HepG2 (cell line): ENCODE data around the gene PRSS53. TPM values are rescaled to one million over a fixed set of nuclear protein-coding genes. Genes with fewer than 3 reads are reported as not detected.

Experiments
- ARNTL ChIP-seq: sonication (generic); formaldehyde crosslinking; IDR thresholded peaks from 2 replicates; pipeline ENCODE4 v1.4.0; 2020; ENCODE audit warnings: mild to moderate bottlenecking, missing genetic modification reagents
- BRD4 ChIP-seq: sonication (generic); formaldehyde crosslinking; IDR thresholded peaks from 2 replicates; pipeline ENCODE4 v1.4.0; 2020; ENCODE audit warnings: missing genetic modification reagents
- CEBPG ChIP-seq: IDR thresholded peaks from 2 replicates; pipeline ENCODE4 v1.6.1; 2016
- CHD2 ChIP-seq: IDR thresholded peaks from 2 replicates; pipeline ENCODE4 v1.6.1; 2011; ENCODE audit warnings: low read depth, low read length, improper control_type of control experiment
- DDIT3 ChIP-seq: sonication (generic); formaldehyde crosslinking; IDR thresholded peaks from 2 replicates; pipeline ENCODE4 v1.4.0; 2020; ENCODE audit warnings: mild to moderate bottlenecking, missing genetic modification reagents
- ELF4 ChIP-seq: sonication (generic); formaldehyde crosslinking; IDR thresholded peaks from 2 replicates; pipeline ENCODE4 v1.5.0; 2020; ENCODE audit warnings: missing genetic modification reagents, mild to moderate bottlenecking, moderate library complexity, borderline replicate concordance
- FOXK2 ChIP-seq: fragments of 450-650 bp; IDR thresholded peaks from 2 replicates; pipeline ENCODE4 v1.6.1; 2016
- KMT2A ChIP-seq: sonication (generic); formaldehyde crosslinking; IDR thresholded peaks from 2 replicates; pipeline ENCODE4 v1.4.0; 2020; ENCODE audit warnings: missing genetic modification reagents
- MEF2D ChIP-seq: sonication (generic); formaldehyde crosslinking; IDR thresholded peaks from 2 replicates; pipeline ENCODE4 v1.5.1; 2020; ENCODE audit warnings: mild to moderate bottlenecking, missing genetic modification reagents
- MEIS1 ChIP-seq: sonication (generic); formaldehyde crosslinking; IDR thresholded peaks from 2 replicates; pipeline ENCODE4 v1.9.0; 2021; ENCODE audit warnings: mild to moderate bottlenecking, missing genetic modification reagents, moderate library complexity, borderline replicate concordance
- MLX ChIP-seq: IDR thresholded peaks from 2 replicates; pipeline ENCODE4 v1.6.1; 2016
- PHF21A ChIP-seq: sonication (generic); formaldehyde crosslinking; IDR thresholded peaks from 2 replicates; pipeline ENCODE4 v1.5.0; 2020; ENCODE audit warnings: mild to moderate bottlenecking, missing genetic modification reagents
- POLR2G ChIP-seq: fragments of 200-400 bp; formaldehyde crosslinking; IDR thresholded peaks from 2 replicates; pipeline ENCODE4 v1.6.1; 2018; ENCODE audit warnings: mild to moderate bottlenecking, low read depth, low read length, moderate library complexity
- RAD21 ChIP-seq: fragments of 450-650 bp; formaldehyde crosslinking; IDR thresholded peaks from 2 replicates; pipeline ENCODE4 v1.5.0; 2020; ENCODE audit warnings: mild to moderate bottlenecking
- SNAPC5 ChIP-seq: sonication (generic); formaldehyde crosslinking; IDR thresholded peaks from 2 replicates; pipeline ENCODE4 v1.8.1; 2023; ENCODE audit warnings: mild to moderate bottlenecking, missing genetic modification reagents, borderline replicate concordance
- TBX2 ChIP-seq: sonication (generic); formaldehyde crosslinking; IDR thresholded peaks from 2 replicates; pipeline ENCODE4 v1.5.0; 2020; ENCODE audit warnings: missing genetic modification reagents, mild to moderate bottlenecking, borderline replicate concordance
- WIZ ChIP-seq: sonication (generic); formaldehyde crosslinking; IDR thresholded peaks from 2 replicates; pipeline ENCODE4 v1.5.1; 2020; ENCODE audit warnings: mild to moderate bottlenecking, missing genetic modification reagents
- ZBTB49 ChIP-seq: sonication (generic); formaldehyde crosslinking; IDR thresholded peaks from 2 replicates; pipeline ENCODE4 v1.4.0; 2020; ENCODE audit warnings: missing genetic modification reagents, borderline replicate concordance
- ZFP1 ChIP-seq: IDR thresholded peaks from 2 replicates; pipeline ENCODE4 v1.6.1; 2016
- ZFP90 ChIP-seq: sonication (generic); formaldehyde crosslinking; IDR thresholded peaks from 2 replicates; pipeline ENCODE4 v1.8.0; 2022; ENCODE audit warnings: missing genetic modification reagents, mild to moderate bottlenecking, inconsistent platforms, borderline replicate concordance
- ZKSCAN5 ChIP-seq: sonication (generic); formaldehyde crosslinking; IDR thresholded peaks from 2 replicates; pipeline ENCODE4 v1.5.1; 2020; ENCODE audit warnings: mild to moderate bottlenecking, missing genetic modification reagents
- ZNF10 ChIP-seq: sonication (generic); formaldehyde crosslinking; IDR thresholded peaks from 2 replicates; pipeline ENCODE4 v1.4.0; 2020; ENCODE audit warnings: mild to moderate bottlenecking, low read depth, missing genetic modification reagents, borderline replicate concordance
- ZNF224 ChIP-seq: sonication (generic); formaldehyde crosslinking; IDR thresholded peaks from 2 replicates; pipeline ENCODE4 v1.5.0; 2020; ENCODE audit warnings: mild to moderate bottlenecking, missing genetic modification reagents
- ZNF230 ChIP-seq: sonication (generic); formaldehyde crosslinking; IDR thresholded peaks from 2 replicates; pipeline ENCODE4 v1.4.0; 2020; ENCODE audit warnings: mild to moderate bottlenecking, missing genetic modification reagents
- ZNF234 ChIP-seq: sonication (generic); formaldehyde crosslinking; conservative IDR thresholded peaks from 2 replicates; pipeline ENCODE4 v1.5.1; 2020; ENCODE audit warnings: mild to moderate bottlenecking, missing genetic modification reagents
- ZNF580 ChIP-seq: IDR thresholded peaks from 2 replicates; pipeline ENCODE4 v1.6.1; 2016; ENCODE audit warnings: low read depth, borderline replicate concordance
- ZSCAN29 ChIP-seq: sonication (generic); formaldehyde crosslinking; conservative IDR thresholded peaks from 2 replicates; pipeline ENCODE4 v1.4.0; 2020; ENCODE audit warnings: mild to moderate bottlenecking, missing genetic modification reagents
- polyA plus RNA-seq, 8 experiments: library from polyadenylated mRNA; depleted of rRNA in 3 of 8; stranded (reverse) in 7 of 8; unstranded in 1 of 8; fragments of >200 nt; fragmentation: Illumina TruSeq in 4 of 8; extraction: Trizol in 4 of 8; gene quantifications; 2 replicates each; pipeline versions ENCODE4 v1.2.1 to v1.2.3, GENCODE V29; 2011 to 2016; ENCODE audit warnings: low read depth in 4 of 8, missing spikeins in 1 of 8, mixed read lengths in 1 of 8; ENCODE audit not compliant: insufficient read depth in 1 of 8
- total RNA-seq, 5 experiments: library from RNA; depleted of rRNA; stranded (reverse); fragments of >200 nt; fragmentation: Illumina TruSeq; extraction: Trizol; gene quantifications; 2 replicates each; pipeline ENCODE4 v1.2.3, GENCODE V29; 2016; ENCODE audit warnings: low read depth in 1 of 5

The PRSS53 gene
- total and polyA plus RNA-seq, 2 of the 13 experiments (the other 11 are each of a cell fraction or from before 2014, with no cell fraction given), result 2.2 to 7.4 TPM

- TF ChIP-seq ZNF230 (0 out of 2 replicates have a peak, but pooled peaks have one; percentile 18), DDIT3 (CRISPR knock-in tag) (no peak), ZNF234 (no peak), ZFP90 (CRISPR knock-in tag) (peak; percentile 78; the same call in 1 of the 2 replicates), ZBTB49 (CRISPR knock-in tag) (peak; percentile 69; the same call in 1 of the 2 replicates), BRD4 (CRISPR knock-in tag) (0 out of 2 replicates have a peak, but pooled peaks have one; percentile 64), MEF2D (CRISPR knock-in tag) (no peak), ZSCAN29 (CRISPR knock-in tag) (no peak), ZKSCAN5 (CRISPR knock-in tag) (0 out of 2 replicates have a peak, but pooled peaks have one; percentile 1), TBX2 (CRISPR knock-in tag) (peak; percentile 95), RAD21 (peak; percentile 32; the same call in 1 of the 2 replicates), FOXK2 (no peak), ZNF580 (peak; percentile 79; the same call in 1 of the 2 replicates), ARNTL (CRISPR knock-in tag) (peak; percentile 70; the same call in 1 of the 2 replicates), PHF21A (peak; percentile 93), ZNF10 (CRISPR knock-in tag) (no peak), KMT2A (CRISPR knock-in tag) (peak; percentile 79), CEBPG (CRISPR knock-in tag) (peak; percentile 55), CHD2 (peak; percentile 51; the same call in 1 of the 2 replicates), MLX (CRISPR knock-in tag) (no peak), SNAPC5 (peak; percentile 74; the same call in 1 of the 2 replicates), MEIS1 (CRISPR knock-in tag) (no peak), ZFP1 (0 out of 2 replicates have a peak, but pooled peaks have one; percentile 11), ELF4 (CRISPR knock-in tag) (peak; percentile 95), ZNF224 (CRISPR knock-in tag) (0 out of 2 replicates have a peak, but pooled peaks have one; percentile 49), POLR2G (peak; percentile 85), WIZ (CRISPR knock-in tag) (peak; percentile 85; the same call in 1 of the 2 replicates)
Measured at GRCh38 chr16:31094424-31095120, 5.8 kb upstream of the PRSS53 start, which contains the start of gene VKORC1 (continued).
